Suprapubic skin (tissue), 4 donors: ENCODE results near the gene RPA4.
"Not testable (repeated sequence)": the region's sequence is repeated elsewhere in the genome, so short reads cannot be mapped to it uniquely, and the experiment has no call there.

Experiments used
- EP300 ChIP-seq: sonication (generic); formaldehyde crosslinking; IDR thresholded peaks from one replicate; pipeline ENCODE4 v1.6.1; 2017; ENCODE audit warnings: antibody characterized with exemption
- POLR2A ChIP-seq, 2 donors: fragments of 450-650 bp; IDR thresholded peaks; one replicate each; pipeline ENCODE4 v1.6.1; 2017; ENCODE audit warnings: antibody characterized with exemption in 2 of 2, mild to moderate bottlenecking in 2 of 2, moderate library complexity in 2 of 2
- POLR2AphosphoS5 ChIP-seq, 3 donors: sonication (generic); formaldehyde crosslinking; IDR thresholded peaks; one replicate each; pipeline ENCODE4 v1.6.1; 2017; ENCODE audit warnings: antibody characterized with exemption in 3 of 3
- TF ChIP-seq, protein P1 (sequence below), 2 donors: fragments of 200-600 bp in 1 of 2; fragments of 450-650 bp in 1 of 2; sonication (generic) in 1 of 2; IDR thresholded peaks; one replicate each; pipeline ENCODE4 v1.5.1; 2016 to 2019; ENCODE audit warnings: antibody characterized with exemption in 2 of 2, mild to moderate bottlenecking in 1 of 2, moderate library complexity in 1 of 2

DNA sequence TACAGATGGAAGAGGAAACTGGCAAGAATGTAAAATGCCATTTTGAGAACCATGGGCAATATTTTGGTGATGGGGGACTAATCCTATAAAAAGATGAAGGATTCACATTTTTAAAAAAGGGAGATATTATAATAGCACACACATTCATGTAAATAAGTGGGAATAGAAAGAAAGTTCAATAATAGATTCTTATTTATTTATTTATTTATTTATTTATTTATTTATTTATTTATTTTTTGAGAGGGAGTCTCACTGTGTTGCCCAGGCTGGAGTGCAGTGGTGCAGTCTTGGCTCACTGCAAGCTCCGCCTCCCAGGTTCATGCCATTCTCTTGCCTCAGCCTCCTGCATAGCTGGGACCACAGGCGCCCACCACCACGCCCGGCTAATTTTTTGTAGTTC is 24.3 kb upstream of the RPA4 start:
- TF ChIP-seq EP300; POLR2A (IDR thresholded peaks at IDR 0.05); POLR2AphosphoS5 (IDR thresholded peaks at IDR 0.05): not testable (repeated sequence)
- TF ChIP-seq, protein P1, sequence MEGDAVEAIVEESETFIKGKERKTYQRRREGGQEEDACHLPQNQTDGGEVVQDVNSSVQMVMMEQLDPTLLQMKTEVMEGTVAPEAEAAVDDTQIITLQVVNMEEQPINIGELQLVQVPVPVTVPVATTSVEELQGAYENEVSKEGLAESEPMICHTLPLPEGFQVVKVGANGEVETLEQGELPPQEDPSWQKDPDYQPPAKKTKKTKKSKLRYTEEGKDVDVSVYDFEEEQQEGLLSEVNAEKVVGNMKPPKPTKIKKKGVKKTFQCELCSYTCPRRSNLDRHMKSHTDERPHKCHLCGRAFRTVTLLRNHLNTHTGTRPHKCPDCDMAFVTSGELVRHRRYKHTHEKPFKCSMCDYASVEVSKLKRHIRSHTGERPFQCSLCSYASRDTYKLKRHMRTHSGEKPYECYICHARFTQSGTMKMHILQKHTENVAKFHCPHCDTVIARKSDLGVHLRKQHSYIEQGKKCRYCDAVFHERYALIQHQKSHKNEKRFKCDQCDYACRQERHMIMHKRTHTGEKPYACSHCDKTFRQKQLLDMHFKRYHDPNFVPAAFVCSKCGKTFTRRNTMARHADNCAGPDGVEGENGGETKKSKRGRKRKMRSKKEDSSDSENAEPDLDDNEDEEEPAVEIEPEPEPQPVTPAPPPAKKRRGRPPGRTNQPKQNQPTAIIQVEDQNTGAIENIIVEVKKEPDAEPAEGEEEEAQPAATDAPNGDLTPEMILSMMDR (IDR thresholded peaks at IDR 0.05): not testable (repeated sequence)
